NCI-H187 (cell line): ENCODE results near the gene MED17.

Experiments
- DNase-seq, 2 experiments: peaks; one replicate each; lab custom pipeline; 2025; lab: John Stamatoyannopoulos, UW

MED17 gene

DNA sequence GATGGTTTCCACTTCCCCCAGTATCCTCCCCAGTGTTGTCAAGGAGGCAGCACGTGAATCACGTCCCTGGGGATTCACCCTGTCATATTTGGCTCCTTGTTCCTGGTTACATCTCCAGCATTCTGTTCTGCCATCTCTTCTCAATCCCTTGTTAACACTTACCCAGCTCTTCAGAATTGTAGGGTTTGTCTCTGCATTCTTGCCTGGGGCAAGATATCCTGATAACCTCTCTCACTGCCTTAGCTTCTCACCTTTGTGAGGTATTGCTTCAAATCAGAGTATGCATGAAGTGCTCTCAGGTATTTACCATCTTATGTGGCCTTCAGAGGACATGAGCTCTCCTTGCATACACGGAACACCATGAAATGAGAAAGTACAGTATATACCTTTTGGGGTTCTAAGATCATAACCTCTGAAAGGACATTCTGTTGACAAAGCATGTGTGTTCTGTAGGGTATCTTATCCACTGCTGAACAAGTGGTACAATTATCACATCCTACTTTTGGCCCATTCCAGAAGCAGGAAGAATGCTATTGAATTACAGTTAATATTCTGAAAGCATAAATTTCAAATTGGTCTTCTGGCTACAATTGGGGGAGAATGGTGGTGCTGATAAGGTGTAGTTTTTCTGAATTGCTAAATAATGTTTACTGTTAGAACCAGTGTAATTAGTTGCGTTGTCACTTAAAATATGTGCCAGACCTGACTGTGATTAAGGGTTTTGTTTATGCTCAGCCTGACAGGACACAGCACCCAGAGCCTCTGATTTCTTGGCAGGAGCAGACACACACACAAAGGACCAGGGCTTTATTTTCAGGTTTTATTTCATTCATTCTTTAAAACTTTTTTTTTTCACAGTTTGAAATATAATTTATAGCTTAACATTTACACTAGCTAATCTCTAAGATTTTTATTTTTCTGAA is 33.6 kb downstream of the MED17 start:
- DNase-seq = no peak

DNA sequence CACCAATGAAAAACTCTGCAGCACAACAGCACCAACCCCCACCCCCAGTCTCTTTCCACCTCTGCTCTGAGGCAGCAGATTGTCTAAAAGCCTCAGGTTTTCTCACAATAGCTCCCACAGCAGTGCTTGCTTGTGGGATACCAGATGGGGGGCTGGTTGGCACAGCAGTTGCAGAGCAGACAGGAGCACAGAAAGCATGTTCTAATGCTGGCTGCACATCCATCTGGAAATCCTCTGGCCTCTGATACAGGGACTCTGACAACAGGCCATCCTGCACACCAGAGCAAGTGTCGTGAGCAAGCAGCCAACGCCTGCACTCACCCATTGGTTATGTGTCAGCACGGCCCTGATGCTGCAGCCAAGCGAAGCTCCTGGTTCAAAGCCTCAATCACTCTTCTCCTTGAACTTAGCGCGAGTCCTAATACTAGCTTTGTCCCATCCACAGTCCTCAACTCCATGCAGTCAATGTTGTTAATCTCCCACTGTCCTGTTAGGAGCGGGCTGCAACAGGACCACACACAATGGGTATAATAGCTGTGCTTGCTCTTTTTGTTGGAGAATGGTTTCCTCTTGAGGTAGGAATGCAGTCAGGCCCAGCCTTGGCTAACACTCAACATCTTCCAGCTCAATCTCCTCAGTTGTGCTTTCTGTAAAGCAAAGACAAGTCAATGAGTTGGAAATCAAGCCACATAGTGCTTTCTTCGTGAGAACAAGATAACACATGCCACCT is 36.0 kb downstream of the MED17 start:
- DNase-seq = no peak

DNA sequence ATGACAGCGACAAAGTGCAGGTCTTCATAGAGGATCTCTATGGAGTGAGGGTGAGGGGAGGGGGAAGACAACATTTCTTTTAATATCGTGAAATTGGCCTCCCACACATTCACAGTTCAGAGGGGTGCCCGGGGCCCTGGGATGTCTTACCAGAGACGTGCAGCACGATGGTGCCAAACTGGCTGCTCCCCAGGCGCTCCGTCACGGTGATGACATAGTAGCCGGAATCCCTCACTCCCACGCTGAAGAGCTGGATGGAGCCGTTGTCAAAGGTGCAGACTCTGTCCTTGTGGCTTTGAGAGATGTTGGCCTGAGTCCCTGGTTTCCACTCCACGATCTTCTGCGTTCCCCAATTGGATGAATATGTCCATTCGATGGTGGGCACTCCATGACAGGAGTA is 36.8 kb downstream of the MED17 start:
- DNase-seq = no peak

GRCh38 chr11:93821617-93822016 is 37.5 kb downstream of the MED17 start:
- no peak for DNase-seq

DNA sequence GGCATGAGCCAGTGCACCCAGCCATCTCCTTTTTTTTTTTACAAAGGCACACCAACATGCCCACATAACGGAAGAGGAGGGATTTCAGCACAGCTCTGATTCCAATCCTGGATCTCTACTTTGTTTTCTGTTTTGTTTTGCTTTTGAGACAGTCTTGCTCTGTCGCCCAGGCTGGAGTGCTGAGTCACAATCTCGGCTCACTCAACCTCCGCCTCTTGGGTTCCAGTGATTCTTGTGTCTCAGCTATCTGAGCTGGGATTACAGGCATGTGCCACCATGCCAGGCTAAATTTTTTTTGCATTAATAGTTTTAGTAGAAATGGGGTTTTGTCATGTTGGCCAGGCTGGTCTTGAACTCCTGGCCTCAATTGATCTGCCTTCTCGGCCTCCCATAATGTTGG is 38.3 kb downstream of the MED17 start:
- no peak for DNase-seq

- no peak for DNase-seq
Observed at GRCh38 chr11:93823210-93823609, 39.1 kb downstream of the MED17 start.

DNA sequence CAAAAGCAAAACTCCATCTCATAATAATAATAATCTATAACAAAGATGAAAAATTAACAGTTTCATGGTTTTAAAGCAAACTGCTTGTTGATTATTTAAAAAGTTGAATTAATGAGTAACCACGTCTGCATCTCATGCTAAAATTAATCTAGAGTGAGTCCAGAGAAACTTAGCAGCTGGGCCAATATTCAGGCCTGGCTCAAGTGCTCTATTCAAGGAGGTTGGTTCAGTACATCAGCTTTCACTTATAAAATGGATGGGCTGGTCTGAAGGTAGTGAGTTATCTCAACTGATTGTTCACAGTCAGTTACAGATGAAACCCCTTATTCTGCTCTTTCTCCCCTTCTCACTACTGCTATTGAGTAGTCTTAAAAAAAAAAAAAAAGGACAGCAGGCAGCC is 43.3 kb downstream of the MED17 start:
- DNase-seq = no peak

DNA sequence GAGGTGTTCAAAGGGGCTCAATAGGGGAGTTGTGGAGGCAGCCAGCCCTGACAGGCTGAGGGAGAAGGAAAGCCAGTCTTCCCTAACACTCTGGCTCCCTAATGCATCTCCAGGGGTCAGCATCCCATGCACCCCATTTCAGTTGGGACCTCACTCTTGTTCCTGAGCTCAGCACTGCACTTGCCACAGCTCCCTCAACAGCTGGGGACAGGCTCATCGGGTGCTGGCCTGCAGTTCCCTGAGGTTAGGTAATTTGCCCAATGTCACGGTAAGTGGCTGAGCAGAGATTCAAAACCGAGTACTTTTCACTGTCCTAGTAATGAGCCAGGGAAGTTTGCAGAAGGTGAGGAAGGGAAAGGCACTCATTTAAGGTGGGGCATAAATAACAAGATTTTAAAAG is 45.5 kb downstream of the MED17 start:
- no peak for DNase-seq

DNA sequence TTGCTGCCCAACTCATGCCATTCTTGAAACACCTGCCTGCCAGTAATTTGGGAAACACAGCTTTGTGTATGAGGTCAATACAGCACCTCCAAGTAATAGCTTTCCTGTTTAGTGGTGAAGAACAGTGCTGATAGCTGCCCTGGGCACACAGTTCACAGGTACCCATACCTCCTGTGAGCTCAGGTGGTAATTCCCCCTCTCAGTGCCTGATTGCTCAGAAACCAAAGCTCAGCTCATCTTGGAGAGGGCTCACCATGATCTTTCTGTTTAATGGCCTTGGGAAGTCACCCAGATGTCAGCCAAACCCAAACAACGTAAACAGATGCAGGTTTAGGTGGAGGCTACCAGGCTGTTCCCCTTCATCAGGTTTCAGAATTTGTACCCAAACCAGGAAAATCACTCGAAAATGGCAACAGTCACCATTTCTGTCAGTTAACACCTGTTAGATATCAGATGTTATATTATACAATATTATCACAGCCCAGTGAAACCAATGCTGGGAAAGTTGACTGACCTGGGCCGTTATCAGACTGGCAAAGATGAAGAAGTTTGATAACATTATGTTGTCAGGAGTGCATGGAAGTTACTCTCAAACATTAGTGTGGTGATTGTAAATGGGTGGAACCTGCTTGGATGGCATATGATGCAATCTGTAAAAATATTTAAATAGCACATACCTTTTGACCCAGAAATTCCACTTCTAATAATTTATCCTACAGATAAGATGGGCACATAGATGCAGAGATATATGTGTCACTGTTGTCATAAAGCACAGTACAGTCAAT is 47.5 kb downstream of the MED17 start:
- DNase-seq = no peak

DNA sequence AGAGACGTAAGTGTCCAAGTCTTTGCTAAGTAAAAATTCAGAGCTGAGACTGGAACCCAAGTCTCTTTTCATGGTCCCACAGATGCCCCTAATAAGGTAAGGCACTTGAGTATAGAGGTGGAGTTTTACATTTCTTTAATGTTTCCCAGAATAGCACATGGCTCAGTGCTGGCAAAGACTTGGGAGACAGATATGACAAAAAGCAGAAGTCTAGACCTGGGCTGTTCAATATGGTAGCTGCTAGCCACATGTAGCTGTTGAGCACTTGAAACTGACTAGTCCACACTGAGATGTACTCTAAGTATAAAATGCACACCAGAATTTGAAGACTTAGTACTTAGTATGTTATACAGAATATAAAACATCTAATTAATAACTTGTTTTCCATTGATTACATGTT is 48.7 kb downstream of the MED17 start:
- DNase-seq = no peak

- no peak for DNase-seq
Observed at GRCh38 chr11:93838967-93839366, 54.9 kb downstream of the MED17 start.

GRCh38 chr11:93840180-93840579 is 56.1 kb downstream of the MED17 start:
- DNase-seq = no peak

DNA sequence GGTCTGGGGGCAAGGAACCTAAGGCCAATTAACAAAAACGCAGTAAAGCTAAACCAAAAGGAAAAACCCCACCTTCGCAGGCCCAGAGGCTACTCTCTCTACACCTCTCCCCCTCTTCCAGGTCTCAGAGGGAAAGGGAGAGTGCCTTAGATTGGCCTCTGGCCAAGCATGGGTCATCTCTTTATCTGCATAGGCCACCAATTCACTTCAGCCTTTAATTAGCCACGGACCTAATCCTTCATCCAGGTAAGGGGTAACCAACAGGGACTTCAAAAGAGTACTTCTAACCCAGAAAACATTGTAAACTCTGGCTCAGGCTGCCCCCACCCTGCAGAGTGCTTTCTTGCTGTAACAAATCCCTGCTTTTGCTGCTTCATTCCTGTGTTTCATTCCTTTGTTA is 56.9 kb downstream of the MED17 start:
- no peak for DNase-seq

GRCh38 chr11:93841446-93841845 is 57.4 kb downstream of the MED17 start:
- DNase-seq = no peak

GRCh38 chr11:93842034-93842433 is 58.0 kb downstream of the MED17 start:
- DNase-seq = no peak

DNA sequence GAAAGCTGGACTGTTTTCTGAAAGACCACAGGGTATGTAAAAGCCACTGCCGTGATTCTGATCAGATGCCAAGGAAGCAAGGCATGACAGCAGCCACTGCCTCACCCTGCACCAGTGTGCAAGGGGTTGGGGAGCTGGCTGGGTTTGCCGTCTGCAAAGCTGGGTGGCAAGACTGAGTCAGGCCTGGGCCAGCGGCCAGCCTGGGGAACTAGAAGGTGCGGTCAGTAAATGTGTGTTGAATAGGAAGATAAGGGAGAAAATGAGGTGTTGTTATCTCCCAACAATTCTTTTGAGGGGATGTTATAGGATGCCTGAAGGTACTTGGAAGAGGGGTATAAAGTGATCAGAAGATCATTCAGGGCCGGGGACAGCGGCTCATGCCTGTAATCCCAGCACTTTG is 58.4 kb downstream of the MED17 start:
- DNase-seq = no peak

DNA sequence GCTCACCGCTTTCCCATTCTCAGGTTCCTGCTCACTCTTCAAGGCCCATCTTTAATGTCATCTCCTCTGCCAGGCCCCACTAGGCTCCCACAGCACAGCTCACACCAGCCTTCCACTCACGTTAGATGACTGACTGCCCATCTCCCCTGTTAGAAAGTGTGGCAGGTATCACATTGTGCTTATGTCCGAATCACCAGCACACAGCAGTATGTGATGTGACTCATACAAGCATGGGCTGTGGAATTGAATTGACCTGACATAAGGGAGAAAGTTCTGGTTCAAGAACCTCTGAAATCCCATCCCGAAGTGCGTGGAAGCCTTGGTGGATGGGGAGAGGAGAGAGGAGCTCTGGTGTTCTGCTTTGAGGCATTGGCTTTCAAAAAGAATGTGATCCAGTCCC is 59.8 kb downstream of the MED17 start:
- no peak for DNase-seq

- no peak for DNase-seq
Observed at GRCh38 chr11:93844568-93844967, 60.5 kb downstream of the MED17 start.

DNA sequence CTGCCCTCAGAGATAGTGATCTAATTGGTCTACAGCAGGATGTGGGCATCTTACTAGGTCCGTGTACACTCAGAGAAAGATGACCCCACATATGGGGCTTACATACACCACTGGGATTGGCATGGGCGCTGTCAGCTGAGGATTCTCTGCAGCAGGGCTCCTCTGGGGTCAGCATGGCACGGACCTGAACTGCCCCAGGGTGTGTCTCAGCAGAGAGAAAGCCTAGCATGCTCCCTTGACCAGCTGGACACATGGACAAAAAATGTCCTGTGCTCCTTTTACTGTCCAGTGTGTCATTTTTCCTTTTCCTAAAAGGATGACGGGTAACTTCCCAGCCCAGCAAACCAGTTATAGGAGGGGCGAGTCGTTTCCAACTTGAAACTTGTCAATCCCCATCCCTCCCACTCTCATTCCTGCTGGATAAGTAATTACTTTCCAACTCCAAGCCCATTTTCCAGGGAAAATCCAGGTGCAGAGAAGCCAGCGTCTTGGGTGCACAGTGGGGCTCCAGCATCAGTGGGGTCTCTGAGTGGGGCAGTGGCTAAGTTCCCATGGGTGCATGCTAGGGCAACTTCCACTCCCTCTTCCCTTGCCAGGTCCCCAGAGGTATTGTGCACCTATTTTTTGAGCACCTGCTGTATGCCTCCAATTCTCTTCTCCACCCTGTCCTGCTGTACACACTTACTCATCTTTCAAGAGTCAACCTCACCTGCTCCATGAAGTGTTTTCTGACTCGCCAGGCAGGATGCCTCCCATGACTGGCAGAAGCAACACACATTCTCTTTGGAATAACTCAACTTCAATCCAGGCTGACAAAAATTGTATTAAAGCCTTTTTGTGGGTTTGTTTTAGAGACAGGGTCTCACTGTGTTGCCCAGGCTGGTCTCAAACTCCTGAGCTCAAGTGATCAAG is 61.4 kb downstream of the MED17 start:
- no peak for DNase-seq

DNA sequence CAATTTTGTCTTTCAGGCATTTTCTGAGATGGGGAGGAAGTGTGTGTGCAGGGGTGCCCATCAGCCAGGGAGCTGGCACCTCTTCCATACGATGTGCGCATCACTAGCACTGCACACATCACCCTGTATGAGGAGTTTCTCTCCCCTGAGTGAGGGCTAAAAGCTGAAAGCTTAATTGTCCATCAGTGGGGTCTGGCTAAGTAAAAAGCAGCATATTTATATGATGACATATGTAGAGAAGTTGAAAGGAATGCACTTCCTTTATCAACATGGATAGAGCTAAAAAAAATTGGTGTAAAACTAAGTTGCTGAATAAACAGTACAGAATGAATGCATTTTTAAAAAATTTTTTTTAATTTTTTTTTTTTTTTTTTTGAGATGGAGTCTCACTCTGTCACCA is 62.3 kb downstream of the MED17 start:
- no peak for DNase-seq

DNA sequence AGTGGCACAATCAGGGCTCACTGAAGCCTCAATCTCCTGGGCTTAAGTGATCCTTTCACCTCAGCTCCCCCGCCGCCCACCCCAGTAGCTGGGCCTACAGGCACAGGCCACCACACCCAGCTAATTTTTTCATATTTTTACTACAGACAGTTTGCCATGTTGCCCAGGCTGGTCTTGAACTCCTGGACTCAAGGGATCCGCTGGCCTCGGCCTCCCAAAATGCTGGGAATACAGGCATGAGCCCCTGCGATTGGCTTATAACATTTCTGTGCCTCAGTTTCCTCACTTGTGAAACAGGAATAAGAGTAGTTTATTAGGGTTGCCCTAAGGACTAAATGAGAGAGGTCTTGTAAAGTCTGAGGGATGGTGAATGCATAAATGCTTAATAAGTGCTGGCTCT is 65.1 kb downstream of the MED17 start:
- no peak for DNase-seq
